Esophagus squamous epithelium (tissue), 4 donors: ENCODE data around the gene C19orf25.

ENCODE experiments used
- POLR2A ChIP-seq, 4 donors: fragments of 450-650 bp; IDR thresholded peaks; one replicate each; pipeline ENCODE4 v1.6.1; 2017; ENCODE audit warnings: antibody characterized with exemption in 4 of 4, mild to moderate bottlenecking in 4 of 4, moderate library complexity in 3 of 4
- TF ChIP-seq, protein P1 (sequence below), 6 experiments: fragments of 450-650 bp in 4 of 6; fragments of 200-600 bp in 2 of 6; sonication (generic) in 2 of 6; IDR thresholded peaks; one replicate each; pipeline ENCODE4 v1.5.1; 2016 to 2019; ENCODE audit warnings: antibody characterized with exemption in 6 of 6, mild to moderate bottlenecking in 4 of 6, moderate library complexity in 4 of 6

DNA sequence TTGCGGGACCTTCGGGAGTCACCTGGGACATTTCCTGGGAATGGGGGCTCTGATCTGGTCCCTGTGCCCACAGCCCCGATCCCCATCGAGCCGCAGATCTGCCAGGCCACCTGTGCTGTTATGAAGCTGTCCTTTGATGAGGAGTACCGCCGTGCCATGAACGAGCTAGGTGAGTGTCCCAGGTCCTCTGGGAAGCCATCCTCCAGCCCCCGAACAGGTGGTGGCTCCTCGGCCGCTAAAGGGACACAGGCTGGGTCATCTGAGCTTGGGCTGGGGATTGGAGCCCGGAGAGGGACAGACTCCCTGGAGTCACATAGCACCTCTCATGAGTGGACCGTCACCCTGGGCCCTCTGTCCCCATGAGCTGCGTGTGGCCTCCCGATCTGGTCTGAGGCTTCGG lies 21.1 kb downstream of the C19orf25 start:
- TF ChIP-seq POLR2A (IDR thresholded peaks at IDR 0.05), result no peak
- TF ChIP-seq, protein P1, sequence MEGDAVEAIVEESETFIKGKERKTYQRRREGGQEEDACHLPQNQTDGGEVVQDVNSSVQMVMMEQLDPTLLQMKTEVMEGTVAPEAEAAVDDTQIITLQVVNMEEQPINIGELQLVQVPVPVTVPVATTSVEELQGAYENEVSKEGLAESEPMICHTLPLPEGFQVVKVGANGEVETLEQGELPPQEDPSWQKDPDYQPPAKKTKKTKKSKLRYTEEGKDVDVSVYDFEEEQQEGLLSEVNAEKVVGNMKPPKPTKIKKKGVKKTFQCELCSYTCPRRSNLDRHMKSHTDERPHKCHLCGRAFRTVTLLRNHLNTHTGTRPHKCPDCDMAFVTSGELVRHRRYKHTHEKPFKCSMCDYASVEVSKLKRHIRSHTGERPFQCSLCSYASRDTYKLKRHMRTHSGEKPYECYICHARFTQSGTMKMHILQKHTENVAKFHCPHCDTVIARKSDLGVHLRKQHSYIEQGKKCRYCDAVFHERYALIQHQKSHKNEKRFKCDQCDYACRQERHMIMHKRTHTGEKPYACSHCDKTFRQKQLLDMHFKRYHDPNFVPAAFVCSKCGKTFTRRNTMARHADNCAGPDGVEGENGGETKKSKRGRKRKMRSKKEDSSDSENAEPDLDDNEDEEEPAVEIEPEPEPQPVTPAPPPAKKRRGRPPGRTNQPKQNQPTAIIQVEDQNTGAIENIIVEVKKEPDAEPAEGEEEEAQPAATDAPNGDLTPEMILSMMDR (IDR thresholded peaks at IDR 0.05), result no peak
